ENCODE data around the gene FBLN1.
"Not testable (repeated sequence)": the region's sequence is repeated elsewhere in the genome, so short reads cannot be mapped to it uniquely, and the experiment has no call there.

FBLN1 gene

DNA sequence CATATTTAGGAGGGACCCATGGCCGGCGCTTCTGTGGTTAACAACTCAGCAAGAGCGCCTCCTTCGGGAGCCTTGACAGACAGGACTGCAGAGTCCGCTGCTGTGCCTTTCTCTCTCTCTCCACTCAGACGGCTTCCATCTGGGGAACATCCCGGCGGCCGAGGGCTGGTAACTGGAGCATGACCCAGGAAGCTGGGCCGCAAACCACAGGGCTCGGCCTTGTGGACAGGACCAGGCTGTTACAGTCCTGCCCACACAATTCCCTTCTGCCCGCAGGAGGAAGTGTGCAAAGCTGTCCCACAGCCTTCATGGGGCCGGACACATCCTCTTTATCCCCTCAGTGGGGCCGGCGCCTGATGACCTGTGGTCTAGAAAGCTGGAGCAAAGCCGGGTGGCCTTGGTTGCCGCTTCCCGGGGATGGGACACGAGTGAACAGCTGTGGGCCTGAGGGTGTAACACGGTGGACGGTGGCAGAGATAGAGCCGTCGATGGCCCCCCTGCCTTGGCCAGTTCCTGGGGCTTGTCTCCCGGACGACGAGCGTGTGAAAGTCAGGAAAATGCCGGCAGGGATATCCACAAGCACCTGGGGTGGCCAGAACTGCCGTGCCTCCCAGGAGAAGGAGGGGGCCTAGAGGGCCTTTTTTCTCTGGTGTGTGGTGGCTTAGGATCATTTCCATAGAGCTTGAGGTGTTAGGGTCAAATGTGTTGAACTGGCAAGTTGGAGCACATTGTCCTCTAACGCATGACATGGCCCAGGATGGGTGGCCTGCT lies 50.1 kb downstream of the FBLN1 start:
- DNase-seq (ENCODE audit: low spot score): no peak
- in situ Hi-C loops (cut with MboI; ENCODE audit: low pct_unique_long_range_greater_than_20kb, low sequenced_read_pairs, unreplicated experiment): no loop called here
- TF ChIP-seq, protein P1, sequence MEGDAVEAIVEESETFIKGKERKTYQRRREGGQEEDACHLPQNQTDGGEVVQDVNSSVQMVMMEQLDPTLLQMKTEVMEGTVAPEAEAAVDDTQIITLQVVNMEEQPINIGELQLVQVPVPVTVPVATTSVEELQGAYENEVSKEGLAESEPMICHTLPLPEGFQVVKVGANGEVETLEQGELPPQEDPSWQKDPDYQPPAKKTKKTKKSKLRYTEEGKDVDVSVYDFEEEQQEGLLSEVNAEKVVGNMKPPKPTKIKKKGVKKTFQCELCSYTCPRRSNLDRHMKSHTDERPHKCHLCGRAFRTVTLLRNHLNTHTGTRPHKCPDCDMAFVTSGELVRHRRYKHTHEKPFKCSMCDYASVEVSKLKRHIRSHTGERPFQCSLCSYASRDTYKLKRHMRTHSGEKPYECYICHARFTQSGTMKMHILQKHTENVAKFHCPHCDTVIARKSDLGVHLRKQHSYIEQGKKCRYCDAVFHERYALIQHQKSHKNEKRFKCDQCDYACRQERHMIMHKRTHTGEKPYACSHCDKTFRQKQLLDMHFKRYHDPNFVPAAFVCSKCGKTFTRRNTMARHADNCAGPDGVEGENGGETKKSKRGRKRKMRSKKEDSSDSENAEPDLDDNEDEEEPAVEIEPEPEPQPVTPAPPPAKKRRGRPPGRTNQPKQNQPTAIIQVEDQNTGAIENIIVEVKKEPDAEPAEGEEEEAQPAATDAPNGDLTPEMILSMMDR (IDR thresholded peaks at IDR 0.05; ENCODE audit: extremely low read depth, insufficient read depth, missing control alignments): no peak

DNA sequence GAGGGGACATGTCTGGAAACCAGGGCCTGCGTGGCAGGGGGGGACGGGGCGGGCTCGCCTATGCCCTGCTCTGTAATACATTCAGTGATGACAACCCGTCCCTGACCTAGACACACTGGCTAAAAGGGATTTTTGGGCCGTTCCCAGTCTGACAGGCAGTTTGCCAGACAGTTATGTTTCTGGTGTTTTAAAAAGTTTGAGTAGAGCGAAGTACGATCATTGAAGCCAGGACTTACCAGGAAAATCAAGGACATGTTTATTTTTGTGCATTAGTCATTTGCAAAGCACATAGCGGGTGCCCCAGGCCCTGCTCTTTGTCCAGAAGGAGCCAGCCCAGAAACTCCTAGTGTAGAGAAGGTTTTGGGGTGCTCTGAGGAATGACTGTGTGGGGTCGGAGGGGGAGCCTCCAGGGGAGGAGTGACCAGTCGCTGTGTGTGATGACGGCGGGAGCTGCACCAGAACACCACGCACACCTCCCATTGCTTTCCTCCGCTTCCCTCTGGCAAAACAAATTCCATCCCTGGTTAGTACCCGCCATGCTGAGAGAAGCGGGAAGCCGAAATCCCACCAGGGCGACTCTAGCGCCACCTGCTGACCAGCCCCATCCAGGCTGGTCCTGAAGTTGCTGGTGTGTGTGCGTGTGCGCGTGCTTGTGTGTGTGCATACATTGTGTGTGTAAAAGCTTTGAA lies 50.8 kb downstream of the FBLN1 start:
- DNase-seq (ENCODE audit: low spot score): peak; percentile 81
- TF ChIP-seq, protein P1 (IDR thresholded peaks at IDR 0.05; ENCODE audit: extremely low read depth, insufficient read depth, missing control alignments): peak; percentile 85
- in situ Hi-C loops (cut with MboI; ENCODE audit: low pct_unique_long_range_greater_than_20kb, low sequenced_read_pairs, unreplicated experiment): no loop called here

DNA sequence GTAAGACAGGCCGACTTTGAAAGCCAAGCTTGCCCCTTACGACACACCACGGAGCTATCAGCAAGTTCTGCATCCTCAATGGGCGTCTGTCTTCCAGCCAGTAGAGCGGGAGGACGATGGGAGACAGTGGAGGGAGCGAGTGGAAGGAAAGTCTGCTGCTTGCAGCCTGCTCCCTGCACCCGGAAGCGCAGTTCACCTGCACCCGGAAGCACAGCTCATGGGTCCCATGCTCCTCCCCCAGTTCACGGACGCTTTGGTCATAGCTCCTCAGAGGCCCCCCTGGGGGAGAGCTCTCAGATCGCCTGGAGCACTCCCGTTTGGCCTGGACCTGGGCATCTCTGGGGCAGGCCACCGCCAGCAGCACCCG lies 51.3 kb downstream of the FBLN1 start:
- TF ChIP-seq, protein P1 (IDR thresholded peaks at IDR 0.05; ENCODE audit: extremely low read depth, insufficient read depth, missing control alignments): no peak
- in situ Hi-C loops (cut with MboI; ENCODE audit: low pct_unique_long_range_greater_than_20kb, low sequenced_read_pairs, unreplicated experiment): no loop called here
- no peak for DNase-seq (ENCODE audit: low spot score)

DNA sequence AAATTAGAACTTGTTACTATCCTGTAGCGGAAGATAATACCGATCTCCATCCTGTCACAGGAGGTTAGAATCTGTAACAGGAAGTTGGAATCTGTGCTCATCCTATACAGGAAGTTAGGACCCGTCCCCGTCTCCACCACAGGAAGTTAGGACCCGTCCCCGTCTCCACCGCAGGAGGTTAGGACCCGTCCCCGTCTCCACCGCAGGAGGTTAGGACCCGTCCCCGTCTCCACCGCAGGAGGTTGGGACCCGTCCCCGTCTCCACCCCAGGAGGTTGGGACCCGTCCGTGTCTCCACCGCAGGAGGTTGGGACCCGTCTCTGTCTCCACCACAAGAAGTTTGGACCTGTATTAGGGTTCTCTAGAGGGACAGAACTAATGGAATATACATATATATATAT lies 52.2 kb downstream of the FBLN1 start:
- in situ Hi-C loops (cut with MboI; ENCODE audit: low pct_unique_long_range_greater_than_20kb, low sequenced_read_pairs, unreplicated experiment): no loop called here
- TF ChIP-seq, protein P1 (IDR thresholded peaks at IDR 0.05; ENCODE audit: extremely low read depth, insufficient read depth, missing control alignments): no peak
- no peak for DNase-seq (ENCODE audit: low spot score)

DNA sequence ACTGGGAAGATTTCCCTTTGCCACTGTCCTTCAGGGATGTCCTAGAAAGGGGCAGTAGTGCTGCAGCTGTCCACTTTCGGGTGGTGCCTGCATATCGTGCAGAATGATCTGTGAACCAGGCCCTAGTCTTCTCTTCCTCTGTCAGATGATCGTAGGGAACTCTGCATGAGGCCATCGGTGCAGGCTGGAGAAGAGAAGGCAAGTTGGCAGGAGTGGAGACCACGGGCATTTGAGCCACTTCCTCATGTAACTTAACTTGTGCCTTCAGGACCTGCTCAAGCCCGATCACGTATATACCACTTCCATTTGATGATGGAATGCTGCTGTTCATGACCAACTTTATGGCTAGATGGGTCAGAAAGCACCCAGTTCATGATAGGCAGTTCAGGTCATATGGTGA lies 55.2 kb downstream of the FBLN1 start:
- in situ Hi-C loops (cut with MboI; ENCODE audit: low pct_unique_long_range_greater_than_20kb, low sequenced_read_pairs, unreplicated experiment); DNase-seq (ENCODE audit: low spot score): not testable (repeated sequence)

DNA sequence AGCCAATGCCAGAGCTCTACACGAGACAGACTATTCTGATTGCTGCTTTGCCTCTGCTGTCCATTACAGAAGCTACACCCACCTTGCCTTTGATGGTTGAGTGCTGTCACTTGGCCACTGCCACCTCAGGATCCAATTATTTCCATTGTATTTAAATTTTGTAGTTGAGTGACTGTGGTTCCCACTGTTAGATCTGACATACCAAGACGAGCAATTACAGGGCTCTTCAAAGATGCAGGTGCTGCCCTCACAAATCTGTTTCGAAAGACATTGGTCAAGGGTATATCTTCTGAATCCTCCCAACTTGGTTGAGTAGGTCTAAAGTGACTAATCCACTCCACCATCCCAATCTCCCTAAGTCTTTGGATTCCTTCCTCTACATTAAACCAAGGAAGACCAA lies 57.4 kb downstream of the FBLN1 start:
- DNase-seq (ENCODE audit: low spot score); in situ Hi-C loops (cut with MboI; ENCODE audit: low pct_unique_long_range_greater_than_20kb, low sequenced_read_pairs, unreplicated experiment): not testable (repeated sequence)

DNA sequence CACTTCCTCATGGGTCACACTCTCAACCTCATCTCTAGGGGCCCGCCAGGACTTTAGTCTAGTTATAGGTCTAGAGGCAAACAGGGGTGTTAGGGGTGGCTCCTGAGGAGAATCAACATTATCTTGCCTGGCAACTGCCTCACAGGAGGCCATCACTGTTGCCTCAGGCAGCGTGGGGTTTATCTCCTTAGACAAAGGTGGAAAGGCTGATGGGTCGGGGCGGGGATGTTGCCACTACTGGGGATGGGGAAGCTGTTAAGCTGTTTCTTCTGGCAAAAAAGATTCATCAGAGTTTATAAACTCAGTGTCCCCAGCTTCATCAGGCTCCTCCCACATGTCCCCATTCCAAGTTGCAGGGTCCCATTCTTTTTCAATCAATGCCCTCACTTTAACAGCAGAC lies 58.1 kb downstream of the FBLN1 start:
- DNase-seq (ENCODE audit: low spot score); in situ Hi-C loops (cut with MboI; ENCODE audit: low pct_unique_long_range_greater_than_20kb, low sequenced_read_pairs, unreplicated experiment): not testable (repeated sequence)

DNA sequence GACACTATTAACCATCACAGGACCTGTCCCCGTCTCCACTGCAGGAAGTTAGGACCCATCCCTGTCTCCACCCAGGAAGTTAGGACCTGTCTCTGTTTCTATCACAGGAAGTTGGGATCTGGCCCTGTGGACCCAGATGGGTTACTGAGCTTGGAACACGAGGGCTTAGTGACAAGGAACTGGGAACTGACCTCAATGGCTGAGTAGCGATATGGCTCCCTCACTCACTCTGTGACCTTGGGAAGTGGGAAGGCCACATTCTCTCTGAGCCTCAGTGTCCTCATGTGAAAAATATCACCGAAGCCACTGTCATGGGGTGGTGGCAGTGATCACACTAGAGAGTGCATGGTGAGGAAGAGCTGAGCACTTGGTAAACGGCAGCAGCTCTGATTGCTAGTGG lies 59.4 kb downstream of the FBLN1 start:
- TF ChIP-seq, protein P1 (IDR thresholded peaks at IDR 0.05; ENCODE audit: extremely low read depth, insufficient read depth, missing control alignments): no peak
- DNase-seq (ENCODE audit: low spot score): no peak
- in situ Hi-C loops (cut with MboI; ENCODE audit: low pct_unique_long_range_greater_than_20kb, low sequenced_read_pairs, unreplicated experiment): no loop called here
